GM19468 (cell line): ENCODE data around the gene RBM25.

Experiments
- ATAC-seq: cut with Tn5 transposase; IDR thresholded peaks from one replicate; pipeline ENCODE4 v1.9.1; 2021; ENCODE audit warnings: mild to moderate bottlenecking, moderate library complexity, moderate number of reproducible peaks; ENCODE audit not compliant: unreplicated experiment; ENCODE audit errors: extremely low read depth

RBM25 gene

DNA sequence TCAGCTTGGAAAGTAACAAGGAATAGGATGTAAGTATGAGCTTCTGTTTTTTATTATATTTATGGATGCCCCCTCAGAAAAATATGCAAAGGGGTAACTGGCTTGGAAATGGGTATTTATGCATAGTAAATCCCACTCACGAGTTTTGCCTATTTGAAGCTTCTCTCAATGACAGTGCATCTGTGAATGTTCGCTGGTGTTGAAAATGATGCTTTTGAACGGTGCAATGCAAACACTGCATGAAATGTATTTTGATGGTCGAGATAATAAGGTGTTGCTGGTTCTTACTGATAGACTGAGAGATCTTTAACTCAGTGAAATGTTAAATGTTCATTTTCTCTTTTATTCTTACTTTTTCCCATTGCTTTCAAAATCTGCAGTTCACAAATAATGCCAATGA, 42.0 kb downstream of the RBM25 start:
- ATAC-seq: no peak

DNA sequence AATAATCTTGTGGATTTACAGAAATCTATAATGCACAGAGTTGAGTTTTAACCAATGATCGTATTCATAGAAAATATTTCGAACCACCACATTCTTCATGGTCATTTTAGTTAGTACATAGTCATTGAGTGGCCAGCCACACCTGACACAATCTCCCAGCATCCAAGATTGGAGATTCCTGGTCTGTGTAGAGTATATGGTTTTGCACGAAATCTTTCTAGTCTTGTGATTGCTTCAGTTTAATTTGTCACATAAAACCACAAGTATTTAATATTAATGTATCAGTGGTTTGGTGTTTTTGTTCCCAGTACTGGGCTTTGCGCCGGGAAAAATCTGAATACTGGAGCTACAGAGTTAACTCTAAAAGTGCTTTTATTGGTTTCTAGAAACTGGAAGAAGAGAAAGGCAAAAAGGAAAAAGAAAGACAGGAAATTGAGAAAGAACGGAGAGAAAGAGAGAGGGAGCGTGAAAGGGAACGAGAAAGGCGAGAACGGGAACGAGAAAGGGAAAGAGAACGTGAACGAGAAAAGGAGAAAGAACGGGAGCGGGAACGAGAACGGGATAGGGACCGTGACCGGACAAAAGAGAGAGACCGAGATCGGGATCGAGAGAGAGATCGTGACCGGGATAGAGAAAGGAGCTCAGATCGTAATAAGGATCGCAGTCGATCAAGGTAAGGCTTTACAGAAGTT, 44.6 kb downstream of the RBM25 start:
- ATAC-seq: no peak

DNA sequence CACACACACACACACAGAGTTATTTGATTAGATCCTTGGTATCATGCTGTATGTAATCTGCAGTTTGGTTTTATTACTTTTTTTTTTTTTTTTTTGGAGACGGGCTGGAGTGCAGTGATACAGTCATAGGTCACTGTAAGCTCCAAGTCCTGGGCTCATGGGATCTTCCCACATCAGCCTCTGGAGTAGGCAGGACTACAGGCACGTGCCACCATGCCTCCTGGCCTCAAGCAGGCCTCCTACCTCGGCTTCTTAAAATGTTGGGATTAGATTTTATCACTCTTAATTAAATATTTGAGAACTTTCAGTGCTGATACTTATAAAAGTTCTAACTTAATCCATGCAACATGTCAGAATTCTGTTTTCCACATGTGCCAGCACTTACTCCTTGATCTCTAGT, 46.7 kb downstream of the RBM25 start:
- ATAC-seq: no peak

DNA sequence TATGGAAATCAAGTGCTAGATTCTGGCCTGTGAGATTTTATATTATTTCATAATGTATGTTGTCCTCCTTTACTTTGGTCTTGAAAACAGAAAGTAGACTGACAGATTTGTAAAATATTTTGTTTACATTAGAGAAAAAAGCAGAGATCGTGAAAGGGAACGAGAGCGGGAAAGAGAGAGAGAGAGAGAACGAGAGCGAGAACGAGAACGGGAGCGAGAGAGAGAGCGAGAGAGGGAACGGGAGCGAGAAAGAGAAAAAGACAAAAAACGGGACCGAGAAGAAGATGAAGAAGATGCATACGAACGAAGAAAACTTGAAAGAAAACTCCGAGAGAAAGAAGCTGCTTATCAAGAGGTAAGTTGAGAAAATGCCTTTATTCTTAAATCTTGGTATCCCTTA, 47.4 kb downstream of the RBM25 start:
- ATAC-seq: no peak

DNA sequence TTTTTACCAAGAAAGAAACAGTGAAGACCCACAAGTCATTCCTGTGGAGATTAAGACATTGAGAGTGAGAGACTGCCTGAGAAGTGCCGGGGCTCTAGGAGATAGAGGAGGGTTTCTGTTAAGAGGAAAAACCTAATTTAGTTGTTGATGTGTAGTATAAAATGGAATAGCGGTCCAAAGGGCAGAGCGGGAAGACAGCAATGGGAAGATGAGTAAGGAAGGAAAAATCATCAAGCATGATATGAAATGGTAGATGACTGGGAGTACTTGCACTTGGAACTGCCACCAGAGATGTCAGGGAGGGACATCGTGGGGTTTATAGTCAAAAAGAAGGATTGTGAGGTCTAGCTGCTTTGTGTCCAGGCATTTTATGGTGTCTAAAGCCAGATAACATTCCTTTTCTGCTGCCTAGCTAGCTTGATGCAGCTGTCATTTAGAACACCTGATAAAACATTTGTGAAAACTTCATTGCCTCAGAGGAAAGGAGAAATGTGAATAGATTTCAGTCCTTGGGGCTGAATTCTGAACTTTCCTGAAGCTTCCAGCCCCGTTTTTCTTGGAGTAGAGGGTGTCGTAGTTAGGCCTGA, 57.8 kb downstream of the RBM25 start:
- ATAC-seq: no peak

DNA sequence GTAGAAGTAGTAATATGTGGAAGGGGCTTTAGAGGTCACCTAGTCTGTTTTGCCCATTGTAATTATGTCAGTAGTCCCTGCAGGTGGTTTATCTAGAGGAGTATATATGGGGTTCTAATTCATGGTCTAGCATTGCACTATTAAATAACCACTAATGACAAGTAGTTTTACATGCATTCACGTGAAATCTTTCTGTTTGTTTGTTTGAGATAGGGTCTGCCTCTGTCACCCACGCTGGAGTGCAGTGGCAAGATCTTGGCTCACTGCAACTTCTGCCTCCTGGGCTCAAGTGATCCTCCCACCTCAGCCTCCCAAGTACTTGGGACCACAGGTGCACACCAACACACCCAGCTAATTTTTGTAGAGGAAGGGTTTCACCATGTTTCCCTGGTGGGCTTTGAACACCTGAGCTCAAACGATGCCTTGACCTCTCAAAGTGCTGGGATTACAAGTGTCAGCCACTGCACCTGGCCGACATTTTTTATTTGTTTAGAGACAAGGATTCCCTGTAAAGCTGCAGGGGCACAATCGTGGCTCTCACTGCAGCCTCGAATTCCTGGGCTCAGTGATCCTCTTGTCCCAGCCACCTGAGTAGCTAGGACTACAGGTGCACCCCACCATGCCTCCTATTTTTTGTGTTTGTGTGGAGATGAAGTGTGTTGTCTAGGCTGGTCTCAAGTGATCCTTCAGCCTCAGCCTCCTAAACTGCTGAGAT, 66.0 kb downstream of the RBM25 start:
- ATAC-seq: no peak

DNA sequence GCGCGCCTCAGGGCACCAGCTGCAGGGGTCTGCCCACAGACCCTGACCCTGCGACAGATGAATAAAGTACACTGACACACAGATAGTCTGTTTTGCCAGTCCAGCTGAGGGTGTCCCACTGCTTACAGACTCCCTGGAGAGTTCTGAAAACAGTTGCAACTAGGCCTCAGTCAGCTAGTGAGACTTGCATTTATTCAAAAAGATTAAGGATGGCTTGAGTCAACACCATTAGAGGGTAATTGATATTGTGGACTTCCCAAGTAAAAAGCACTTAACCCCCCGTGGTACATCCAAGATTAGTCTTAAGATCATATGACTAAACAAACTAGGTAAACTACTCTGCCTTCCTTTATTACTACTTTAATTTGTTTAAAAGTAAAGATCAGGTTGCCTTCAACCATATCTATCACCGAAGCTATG, 66.8 kb downstream of the RBM25 start:
- no peak for ATAC-seq

DNA sequence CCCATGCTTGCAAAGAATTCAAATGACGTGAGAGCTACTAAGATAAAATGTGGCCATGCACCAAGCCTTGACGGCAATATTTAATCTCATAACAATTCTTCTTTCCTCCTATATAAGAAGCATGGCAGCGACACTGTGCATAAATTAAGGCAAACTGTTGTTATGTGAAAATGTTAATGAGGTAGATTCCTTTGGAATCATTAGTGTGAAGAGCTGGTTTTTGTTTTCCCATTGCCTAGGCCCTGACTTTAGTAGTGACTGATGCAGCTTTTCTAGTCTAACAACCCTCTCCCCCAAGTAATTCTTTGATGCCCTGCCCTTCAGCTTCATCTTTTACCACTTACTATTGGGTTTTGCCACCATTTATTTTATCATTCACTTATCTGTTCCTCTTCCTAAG, 67.4 kb downstream of the RBM25 start:
- no peak for ATAC-seq

DNA sequence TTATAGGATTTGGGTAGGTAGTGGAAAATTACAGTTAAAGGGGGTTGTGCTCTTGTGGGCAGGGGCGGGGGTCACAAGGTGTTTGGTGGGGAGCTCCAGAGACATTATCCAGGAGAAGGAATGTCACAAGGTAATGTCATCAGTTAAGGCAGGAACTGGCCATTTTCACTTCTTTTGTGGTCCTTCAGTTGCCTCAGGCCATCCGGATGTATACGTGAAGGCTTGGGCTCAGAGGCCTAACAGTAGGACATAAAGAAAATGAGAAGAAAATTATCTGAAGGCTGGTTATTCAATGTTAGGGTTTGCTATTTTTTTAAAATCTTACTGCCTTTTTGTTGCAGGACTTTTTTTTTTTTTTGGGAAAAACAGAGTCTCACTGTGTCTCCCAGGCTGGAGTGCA, 75.5 kb downstream of the RBM25 start:
- ATAC-seq: no peak

DNA sequence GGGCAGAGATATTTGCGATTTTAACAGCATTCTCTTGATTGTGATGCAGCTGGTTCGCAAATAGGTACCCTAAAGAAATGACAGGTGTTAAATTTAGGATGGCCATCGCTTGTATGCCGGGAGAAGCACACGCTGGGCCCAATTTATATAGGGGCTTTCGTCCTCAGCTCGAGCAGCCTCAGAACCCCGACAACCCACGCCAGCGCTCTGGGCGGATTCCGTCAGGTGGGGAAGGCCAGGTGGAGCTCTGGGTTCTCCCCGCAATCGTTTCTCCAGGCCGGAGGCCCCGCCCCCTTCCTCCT, 77.7 kb downstream of the RBM25 start:
- ATAC-seq: no peak

DNA sequence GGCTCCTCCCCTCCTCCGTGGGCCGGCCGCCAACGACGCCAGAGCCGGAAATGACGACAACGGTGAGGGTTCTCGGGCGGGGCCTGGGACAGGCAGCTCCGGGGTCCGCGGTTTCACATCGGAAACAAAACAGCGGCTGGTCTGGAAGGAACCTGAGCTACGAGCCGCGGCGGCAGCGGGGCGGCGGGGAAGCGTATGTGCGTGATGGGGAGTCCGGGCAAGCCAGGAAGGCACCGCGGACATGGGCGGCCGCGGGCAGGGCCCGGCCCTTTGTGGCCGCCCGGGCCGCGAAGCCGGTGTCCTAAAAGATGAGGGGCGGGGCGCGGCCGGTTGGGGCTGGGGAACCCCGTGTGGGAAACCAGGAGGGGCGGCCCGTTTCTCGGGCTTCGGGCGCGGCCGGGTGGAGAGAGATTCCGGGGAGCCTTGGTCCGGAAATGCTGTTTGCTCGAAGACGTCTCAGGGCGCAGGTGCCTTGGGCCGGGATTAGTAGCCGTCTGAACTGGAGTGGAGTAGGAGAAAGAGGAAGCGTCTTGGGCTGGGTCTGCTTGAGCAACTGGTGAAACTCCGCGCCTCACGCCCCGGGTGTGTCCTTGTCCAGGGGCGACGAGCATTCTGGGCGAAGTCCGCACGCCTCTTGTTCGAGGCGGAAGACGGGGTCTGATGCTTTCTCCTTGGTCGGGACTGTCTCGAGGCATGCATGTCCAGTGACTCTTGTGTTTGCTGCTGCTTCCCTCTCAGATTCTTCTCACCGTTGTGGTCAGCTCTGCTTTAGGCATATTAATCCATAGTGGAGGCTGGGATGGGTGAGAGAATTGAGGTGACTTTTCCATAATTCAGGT, 78.3 kb downstream of the RBM25 start, which contains the start of gene PSEN1:
Gene PSEN1, plus strand, starts transcription at position 121 of the 839 bp plus-strand sequence. CDS start 11,513 bp downstream, outside the sequence.
- ATAC-seq: peak; percentile 70

DNA sequence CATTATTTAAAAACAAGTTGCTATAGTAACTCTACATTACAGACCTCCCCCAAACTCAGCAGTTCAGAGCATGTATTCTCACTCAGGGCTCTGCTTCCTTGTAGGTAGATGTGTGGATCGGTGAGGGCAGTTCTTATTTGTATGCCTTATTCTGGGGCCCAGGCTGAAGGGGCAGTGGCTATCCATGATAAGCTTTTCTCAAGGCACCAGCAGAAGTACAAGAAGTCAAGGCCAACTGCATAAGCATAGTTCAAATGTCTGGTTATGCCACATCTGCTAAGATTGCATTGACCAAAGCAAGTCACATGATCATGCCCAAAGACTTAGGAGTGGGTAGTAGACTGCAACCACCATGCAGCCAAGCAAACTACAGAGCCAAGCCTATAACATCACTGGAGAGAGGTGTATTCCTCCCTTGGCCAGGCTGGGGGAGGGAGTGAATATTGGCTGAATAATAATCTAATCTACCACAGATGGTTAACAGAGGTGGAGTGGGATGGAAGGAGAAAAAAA, 82.5 kb downstream of the RBM25 start:
- no peak for ATAC-seq

DNA sequence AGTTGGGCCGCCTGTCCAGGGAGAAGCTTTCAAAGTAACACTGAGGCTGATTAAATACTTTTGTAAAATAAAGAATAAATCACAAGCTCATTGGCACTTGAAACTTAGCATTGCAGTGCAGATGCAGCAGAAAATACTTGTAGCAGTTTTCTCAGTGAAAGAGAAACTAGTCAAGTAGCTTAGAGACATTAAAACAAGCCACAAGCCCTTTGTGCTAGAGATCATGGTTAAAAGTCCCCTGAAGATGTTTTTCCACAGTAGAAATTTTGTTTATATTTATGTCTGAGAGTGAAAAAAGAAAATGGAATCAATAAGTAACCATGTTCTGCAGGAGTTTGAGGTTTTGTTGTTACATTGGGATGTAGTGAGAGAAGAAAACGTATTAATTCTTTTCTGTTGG, 83.9 kb downstream of the RBM25 start:
- no peak for ATAC-seq

DNA sequence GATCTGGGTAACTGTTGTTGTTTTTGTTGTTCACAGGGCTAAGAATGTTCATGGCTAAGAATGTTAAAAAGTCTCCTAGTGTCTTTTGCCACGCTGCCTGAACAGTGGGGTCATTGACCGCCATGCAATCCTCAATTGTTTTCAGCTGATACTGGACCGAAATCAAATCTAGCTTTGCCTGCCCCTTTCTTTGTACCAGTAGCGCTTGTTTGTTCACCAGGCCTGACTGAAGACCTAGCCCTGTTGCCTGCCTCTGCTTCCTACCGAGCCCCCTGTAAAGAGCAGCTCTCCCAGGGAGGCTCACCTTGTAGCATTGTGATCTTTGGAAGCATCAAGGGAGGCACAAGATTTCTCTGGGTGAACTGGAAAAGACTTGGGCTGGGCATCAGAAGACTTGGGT, 84.7 kb downstream of the RBM25 start:
- ATAC-seq: no peak

DNA sequence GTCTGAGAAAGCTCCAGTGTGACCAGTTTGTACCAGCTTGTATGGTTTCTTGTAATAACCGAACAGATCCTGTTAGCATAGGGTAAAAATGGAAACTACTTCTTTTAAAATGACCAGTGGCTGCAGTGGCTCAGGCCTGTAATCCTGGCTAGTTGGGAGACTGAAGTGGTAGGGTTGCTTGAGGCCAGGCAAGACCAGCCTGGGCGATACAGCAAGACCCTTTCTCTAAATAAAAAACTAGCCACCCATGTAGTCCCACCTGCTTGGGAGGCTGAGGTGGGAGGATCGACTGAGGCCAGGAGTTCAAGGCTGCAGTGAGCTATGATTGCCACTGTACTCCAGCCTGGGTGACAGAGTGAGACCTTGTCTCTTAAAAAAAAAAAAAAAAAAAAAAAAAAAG, 85.3 kb downstream of the RBM25 start:
- no peak for ATAC-seq

DNA sequence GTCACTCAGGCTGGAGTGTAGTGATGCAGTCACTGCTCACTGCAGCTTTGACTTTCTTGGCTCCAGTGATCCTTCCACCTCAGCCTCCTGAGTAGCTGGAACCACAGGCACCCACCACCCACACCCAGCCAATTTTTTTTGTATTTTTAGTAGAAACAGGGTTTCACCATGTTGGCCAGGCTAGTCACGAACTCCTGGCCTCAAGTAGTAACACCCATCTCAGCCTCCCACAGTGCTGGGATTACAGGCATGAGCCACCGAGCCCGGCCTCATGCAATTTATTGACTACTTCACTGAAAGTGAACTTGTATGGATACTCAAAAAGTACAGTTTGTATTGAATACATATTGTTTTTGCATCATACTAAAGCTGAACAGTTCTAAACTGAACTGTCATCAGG, 87.0 kb downstream of the RBM25 start:
- no peak for ATAC-seq

DNA sequence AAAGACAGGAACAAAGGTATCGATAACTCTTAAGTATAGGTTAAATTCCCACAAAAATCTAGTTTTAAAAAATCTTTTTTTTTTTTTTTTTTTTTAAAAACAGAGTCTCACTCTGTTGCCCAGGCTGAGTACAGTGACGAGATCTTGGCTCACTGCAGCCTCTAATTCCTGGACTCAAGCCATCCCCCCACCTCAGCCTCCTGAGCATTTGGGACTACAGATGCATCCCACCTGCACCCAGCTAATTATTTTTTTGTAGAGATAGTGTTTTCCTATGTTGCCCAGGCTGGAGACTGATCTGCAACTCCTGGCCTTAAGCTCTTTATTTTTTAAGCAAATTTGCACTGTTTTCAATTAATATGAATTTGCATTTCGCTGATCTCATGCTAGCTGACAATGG, 87.8 kb downstream of the RBM25 start:
- no peak for ATAC-seq

DNA sequence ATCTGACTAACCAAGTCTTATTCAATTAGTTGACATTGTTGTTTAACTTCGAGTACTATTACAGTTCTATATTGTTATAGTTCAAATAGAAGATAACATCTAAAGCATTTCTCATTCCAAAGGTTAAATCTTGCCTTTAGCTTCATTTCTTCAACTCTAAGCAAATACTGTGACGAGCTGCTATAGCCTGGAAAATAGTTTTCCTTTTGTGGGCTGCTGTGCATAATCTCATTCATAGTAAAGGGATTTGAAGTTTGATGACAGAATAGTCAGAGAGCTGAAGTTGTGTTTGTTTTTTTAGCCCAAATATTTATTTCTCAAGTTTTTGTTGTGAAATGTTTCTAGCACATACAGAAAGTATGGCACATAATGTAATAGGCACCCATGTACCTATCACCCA, 91.4 kb downstream of the RBM25 start:
- no peak for ATAC-seq

DNA sequence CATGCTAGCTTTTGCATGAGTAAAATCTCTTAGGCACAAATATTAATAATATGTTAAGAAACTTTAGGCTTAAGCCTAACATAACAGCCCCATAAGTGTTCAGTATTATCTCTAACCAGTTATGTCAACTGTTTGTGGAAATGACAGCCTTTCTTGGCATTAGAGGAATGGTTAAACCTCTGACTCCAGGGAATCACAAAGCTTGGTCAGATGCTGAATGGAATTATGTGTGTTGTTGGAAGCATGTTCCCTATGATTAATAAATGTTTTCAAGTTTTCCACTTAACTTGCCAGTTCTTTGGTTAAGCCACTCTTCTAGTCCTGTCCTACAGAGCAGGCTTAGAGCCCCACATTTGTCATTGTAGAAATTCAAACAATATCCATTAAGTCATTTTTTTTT, 94.9 kb downstream of the RBM25 start:
- ATAC-seq: no peak

DNA sequence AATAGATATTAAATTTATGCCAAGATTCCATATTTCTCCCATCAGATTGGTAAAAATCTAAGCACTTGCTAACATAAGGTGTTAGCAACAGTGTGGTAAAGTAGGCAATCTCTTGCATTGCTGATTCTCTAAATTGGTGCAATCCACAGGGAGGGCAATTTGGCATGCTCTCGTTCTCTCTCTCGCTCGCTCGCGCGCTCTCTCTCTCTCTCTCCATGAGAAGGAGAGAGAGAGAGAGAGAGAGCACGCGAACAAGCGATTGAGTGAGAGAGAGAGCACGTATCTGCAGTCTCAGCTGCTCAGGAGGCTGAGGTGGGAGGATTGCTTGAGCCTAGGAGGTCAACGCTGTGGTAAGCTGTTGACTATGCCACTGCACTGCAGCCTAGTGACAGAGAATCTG, 103.9 kb downstream of the RBM25 start:
- no peak for ATAC-seq

DNA sequence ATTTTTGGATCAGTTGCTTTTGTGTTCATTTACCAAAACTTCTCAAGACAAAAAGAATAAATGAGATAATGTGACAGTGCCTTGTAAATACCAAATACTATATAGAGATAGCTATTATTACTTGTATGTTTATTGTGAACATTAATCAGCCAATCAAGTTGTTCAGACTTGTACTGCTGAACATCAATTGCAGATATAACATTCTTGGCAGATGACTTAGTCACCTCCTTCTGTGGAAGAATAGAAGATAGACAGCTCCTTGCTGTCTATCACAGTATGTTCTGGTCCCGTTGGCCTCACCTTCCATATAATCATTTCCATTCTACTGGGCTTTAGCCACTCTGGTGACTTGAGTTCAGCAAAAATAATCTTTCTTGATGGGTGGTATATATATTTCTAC, 108.1 kb downstream of the RBM25 start:
- ATAC-seq: no peak
